GM10266 (cell line): ENCODE results near the gene POLR1H.
"Not testable (repeated sequence)": the region's sequence is repeated elsewhere in the genome, so short reads cannot be mapped to it uniquely, and the experiment has no call there.

Experiments
- DNase-seq: peaks from one replicate; pipeline ENCODE4 v3.0.0; 2012; ENCODE audit errors: extremely low spot score
- CTCF ChIP-seq: IDR thresholded peaks from 2 replicates; pipeline ENCODE4 v1.5.1; 2012; ENCODE audit warnings: mild to moderate bottlenecking, low read depth; ENCODE audit not compliant: control insufficient read depth, insufficient read depth; ENCODE audit errors: missing control alignments

The POLR1H gene, protein sequence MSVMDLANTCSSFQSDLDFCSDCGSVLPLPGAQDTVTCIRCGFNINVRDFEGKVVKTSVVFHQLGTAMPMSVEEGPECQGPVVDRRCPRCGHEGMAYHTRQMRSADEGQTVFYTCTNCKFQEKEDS

GRCh38 chr6:30061092-30061857, at the start of gene POLR1H:
Gene POLR1H, plus strand, starts transcription at chr6:30061265. Its CDS starts 260 bp downstream, at chr6:30061525.
- TF ChIP-seq CTCF: no peak
- peak; percentile 88 for DNase-seq

GRCh38 chr6:30013291-30013922, 47.7 kb upstream of the POLR1H start:
- peak; percentile 47 for DNase-seq

DNA sequence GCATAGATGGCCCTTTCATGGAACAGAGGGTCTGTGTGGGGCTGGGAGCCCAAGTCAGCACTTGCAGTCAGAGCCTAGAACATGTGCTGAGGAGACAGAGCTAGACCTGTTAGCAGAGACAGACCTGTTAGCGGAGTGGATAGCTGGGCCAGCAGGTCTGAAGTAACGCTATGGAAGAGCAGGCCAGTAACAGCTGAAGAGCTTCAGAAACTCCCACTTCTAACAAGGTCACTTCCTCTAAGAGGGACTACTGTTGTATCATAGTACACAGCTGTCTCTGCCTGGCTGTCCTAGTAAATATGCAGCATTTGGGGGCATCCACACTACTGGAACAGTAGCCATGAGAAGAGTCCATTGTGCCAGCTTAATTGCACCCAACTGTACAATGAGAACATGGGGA, 41.2 kb upstream of the POLR1H start:
- DNase-seq: no peak
- no peak for TF ChIP-seq CTCF

More at GRCh38 chr6:30013291-30013922, 47.7 kb upstream of the POLR1H start:
- TF ChIP-seq CTCF: peak; percentile 57

- TF ChIP-seq CTCF: no peak
- DNase-seq: no peak
These were observed 40.4 kb upstream of the POLR1H start for GRCh38 chr6:30020626-30021025.

DNA sequence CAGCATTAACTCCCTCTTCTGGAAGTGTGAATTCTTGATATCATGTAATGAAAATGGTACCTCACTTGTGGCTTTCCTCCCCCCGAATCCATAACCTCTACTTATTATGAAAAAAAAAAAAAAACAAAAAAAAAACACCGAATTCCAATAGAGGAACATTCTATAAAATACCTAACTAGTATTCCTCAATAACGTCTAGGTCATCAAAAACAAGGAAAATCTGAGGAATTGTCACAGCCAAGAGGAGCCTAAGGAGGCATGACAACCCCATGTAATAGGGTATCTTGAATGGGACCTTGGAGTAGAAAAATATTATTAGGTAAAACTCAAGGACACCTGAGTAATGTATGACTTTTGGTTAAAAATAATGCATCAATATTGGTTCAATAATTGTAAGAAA, 38.9 kb upstream of the POLR1H start:
- TF ChIP-seq CTCF: no peak
- no peak for DNase-seq

- DNase-seq: not testable (repeated sequence)
These were observed 38.4 kb upstream of the POLR1H start for GRCh38 chr6:30022712-30023111.

DNA sequence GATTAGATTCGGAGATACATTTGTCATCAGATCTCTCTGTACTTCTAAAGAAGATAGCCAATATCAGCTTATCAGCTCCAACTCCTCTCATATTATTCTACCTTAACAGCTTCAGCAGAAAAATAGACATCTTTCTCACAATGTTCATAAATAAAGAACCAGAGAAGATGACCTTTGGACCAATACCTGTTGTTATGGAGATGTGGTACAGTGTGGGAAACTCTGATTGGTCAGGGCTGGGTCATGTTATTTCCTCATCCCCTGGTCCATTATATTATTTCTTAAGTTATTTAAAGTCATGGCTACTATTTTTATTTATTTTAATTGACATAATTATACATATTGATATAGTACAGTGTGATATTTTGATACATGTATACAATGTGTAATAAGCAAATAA, 35.9 kb upstream of the POLR1H start:
- no peak for TF ChIP-seq CTCF
- no peak for DNase-seq
